ENCODE data around the gene RSAD2.

The RSAD2 gene, protein sequence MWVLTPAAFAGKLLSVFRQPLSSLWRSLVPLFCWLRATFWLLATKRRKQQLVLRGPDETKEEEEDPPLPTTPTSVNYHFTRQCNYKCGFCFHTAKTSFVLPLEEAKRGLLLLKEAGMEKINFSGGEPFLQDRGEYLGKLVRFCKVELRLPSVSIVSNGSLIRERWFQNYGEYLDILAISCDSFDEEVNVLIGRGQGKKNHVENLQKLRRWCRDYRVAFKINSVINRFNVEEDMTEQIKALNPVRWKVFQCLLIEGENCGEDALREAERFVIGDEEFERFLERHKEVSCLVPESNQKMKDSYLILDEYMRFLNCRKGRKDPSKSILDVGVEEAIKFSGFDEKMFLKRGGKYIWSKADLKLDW

GRCh38 chr2:6877402-6878304, at the start of gene RSAD2:
RSAD2 (plus strand) TSS chr2:6877777; CDS start chr2:6877801, 24 bp downstream.
- H3K9me2 ChIP-seq (ENCODE audit: low read depth, low read length): no peaks in the 10 kb centered on the region
- TF ChIP-seq, protein P1, sequence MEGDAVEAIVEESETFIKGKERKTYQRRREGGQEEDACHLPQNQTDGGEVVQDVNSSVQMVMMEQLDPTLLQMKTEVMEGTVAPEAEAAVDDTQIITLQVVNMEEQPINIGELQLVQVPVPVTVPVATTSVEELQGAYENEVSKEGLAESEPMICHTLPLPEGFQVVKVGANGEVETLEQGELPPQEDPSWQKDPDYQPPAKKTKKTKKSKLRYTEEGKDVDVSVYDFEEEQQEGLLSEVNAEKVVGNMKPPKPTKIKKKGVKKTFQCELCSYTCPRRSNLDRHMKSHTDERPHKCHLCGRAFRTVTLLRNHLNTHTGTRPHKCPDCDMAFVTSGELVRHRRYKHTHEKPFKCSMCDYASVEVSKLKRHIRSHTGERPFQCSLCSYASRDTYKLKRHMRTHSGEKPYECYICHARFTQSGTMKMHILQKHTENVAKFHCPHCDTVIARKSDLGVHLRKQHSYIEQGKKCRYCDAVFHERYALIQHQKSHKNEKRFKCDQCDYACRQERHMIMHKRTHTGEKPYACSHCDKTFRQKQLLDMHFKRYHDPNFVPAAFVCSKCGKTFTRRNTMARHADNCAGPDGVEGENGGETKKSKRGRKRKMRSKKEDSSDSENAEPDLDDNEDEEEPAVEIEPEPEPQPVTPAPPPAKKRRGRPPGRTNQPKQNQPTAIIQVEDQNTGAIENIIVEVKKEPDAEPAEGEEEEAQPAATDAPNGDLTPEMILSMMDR (IDR thresholded peaks at IDR 0.05; ENCODE audit: low read length): no peak
- TF ChIP-seq EZH2 (IDR thresholded peaks at IDR 0.05; ENCODE audit: borderline replicate concordance, low read length): no peak
- H3K4me1 ChIP-seq (ENCODE audit: insufficient read depth, low read length, severe bottlenecking): no peaks in the 10 kb centered on the region
- no peaks in the 10 kb centered on the region for H3K27me3 ChIP-seq (ENCODE audit: insufficient read depth, low read length)
- H3K27ac ChIP-seq (ENCODE audit: low read depth, low read length, poor library complexity, severe bottlenecking): no peak within 1 kb of the TSS
- H3K4me3 ChIP-seq (ENCODE audit: low read depth, low read length, poor library complexity, severe bottlenecking): no peak within 1 kb of the TSS
- H4K20me1 ChIP-seq (ENCODE audit: insufficient read depth, low read length): no peaks in the 10 kb centered on the region
- no peaks in the 10 kb centered on the region for H3K9me3 ChIP-seq (ENCODE audit: low read length)
- no peaks in the 10 kb centered on the region for H3K36me3 ChIP-seq (ENCODE audit: insufficient read depth, low read length)
- H3K9ac ChIP-seq (ENCODE audit: low read length): no peak within 1 kb of the TSS
- no peaks in the 10 kb centered on the region for H3F3A ChIP-seq (ENCODE audit: insufficient read depth, low read length)
- H2AFZ ChIP-seq (ENCODE audit: low read length): no peak within 1 kb of the TSS
- H3K79me2 ChIP-seq (ENCODE audit: insufficient read depth, low read length): no peaks in the 10 kb centered on the region
- no peak within 1 kb of the TSS for H3K4me2 ChIP-seq (ENCODE audit: low read length)

- H3K9me2 ChIP-seq (ENCODE audit: low read depth, low read length): no peaks in the 10 kb centered on the region
- H3K9me3 ChIP-seq (ENCODE audit: low read length): peaks cover 3% of the 10 kb centered on the region; the same call in 1 of the 2 replicates
- TF ChIP-seq EZH2 (IDR thresholded peaks at IDR 0.05; ENCODE audit: borderline replicate concordance, low read length): no peak
- TF ChIP-seq, protein P1 (IDR thresholded peaks at IDR 0.05; ENCODE audit: low read length): peak; percentile 50
- H3F3A ChIP-seq (ENCODE audit: insufficient read depth, low read length): no peaks in the 10 kb centered on the region
- H3K27me3 ChIP-seq (ENCODE audit: insufficient read depth, low read length): no peaks in the 10 kb centered on the region
- H3K79me2 ChIP-seq (ENCODE audit: insufficient read depth, low read length): no peaks in the 10 kb centered on the region
- H3K4me1 ChIP-seq (ENCODE audit: insufficient read depth, low read length, severe bottlenecking): no peaks in the 10 kb centered on the region
- H3K4me3 ChIP-seq (ENCODE audit: low read depth, low read length, poor library complexity, severe bottlenecking): no peak overlapping the region
- H3K27ac ChIP-seq (ENCODE audit: low read depth, low read length, poor library complexity, severe bottlenecking): no peak overlapping the region
- no peaks in the 10 kb centered on the region for H4K20me1 ChIP-seq (ENCODE audit: insufficient read depth, low read length)
- no peak overlapping the region for H3K4me2 ChIP-seq (ENCODE audit: low read length)
- no peak overlapping the region for H3K9ac ChIP-seq (ENCODE audit: low read length)
- no peaks in the 10 kb centered on the region for H3K36me3 ChIP-seq (ENCODE audit: insufficient read depth, low read length)
- no peak overlapping the region for H2AFZ ChIP-seq (ENCODE audit: low read length)
These were observed 49.3 kb upstream of the RSAD2 start for GRCh38 chr2:6828299-6828584.

DNA sequence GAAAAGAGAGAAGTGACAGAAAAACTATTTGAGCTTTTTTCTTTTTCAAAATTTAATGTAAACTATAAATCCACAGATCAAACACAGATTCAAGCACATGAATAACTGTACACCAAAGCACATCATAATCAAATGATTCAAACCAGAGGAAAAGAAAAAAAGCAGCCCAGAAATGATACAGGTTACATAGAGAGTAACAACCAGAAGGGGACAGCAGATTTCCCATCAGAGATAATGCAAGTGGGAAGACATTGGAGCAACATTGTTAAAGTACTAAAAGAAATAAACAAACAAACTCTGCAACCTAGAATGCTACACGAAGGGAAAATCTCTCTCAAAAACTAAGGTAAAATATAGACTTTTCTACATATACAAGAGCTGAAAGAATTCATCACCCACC, 46.3 kb upstream of the RSAD2 start:
- H3F3A ChIP-seq (ENCODE audit: insufficient read depth, low read length): no peaks in the 10 kb centered on the region
- no peaks in the 10 kb centered on the region for H3K27me3 ChIP-seq (ENCODE audit: insufficient read depth, low read length)
- H4K20me1 ChIP-seq (ENCODE audit: insufficient read depth, low read length): no peaks in the 10 kb centered on the region
- H3K9ac ChIP-seq (ENCODE audit: low read length): no peak overlapping the region
- H2AFZ ChIP-seq (ENCODE audit: low read length): no peak overlapping the region
- no peaks in the 10 kb centered on the region for H3K9me2 ChIP-seq (ENCODE audit: low read depth, low read length)
- no peaks in the 10 kb centered on the region for H3K36me3 ChIP-seq (ENCODE audit: insufficient read depth, low read length)
- TF ChIP-seq EZH2 (IDR thresholded peaks at IDR 0.05; ENCODE audit: borderline replicate concordance, low read length): no peak
- TF ChIP-seq, protein P1 (IDR thresholded peaks at IDR 0.05; ENCODE audit: low read length): no peak
- no peaks in the 10 kb centered on the region for H3K4me1 ChIP-seq (ENCODE audit: insufficient read depth, low read length, severe bottlenecking)
- H3K4me3 ChIP-seq (ENCODE audit: low read depth, low read length, poor library complexity, severe bottlenecking): no peak overlapping the region
- no peak overlapping the region for H3K27ac ChIP-seq (ENCODE audit: low read depth, low read length, poor library complexity, severe bottlenecking)
- H3K4me2 ChIP-seq (ENCODE audit: low read length): no peak overlapping the region
- H3K9me3 ChIP-seq (ENCODE audit: low read length): peaks cover 3% of the 10 kb centered on the region; the same call in 1 of the 2 replicates
- H3K79me2 ChIP-seq (ENCODE audit: insufficient read depth, low read length): no peaks in the 10 kb centered on the region
